GM12864 (cell line): ENCODE data around the gene MAP3K5.
A peak's percentile ranks its signal among the peaks of the same experiment; 100 is the strongest.
"Not testable (repeated sequence)": the region's sequence is repeated elsewhere in the genome, so short reads cannot be mapped to it uniquely, and the experiment has no call there.

Source experiments
- DNase-seq: peaks from one replicate; pipeline ENCODE4 v3.0.0-alpha.2; 2011; ENCODE audit warnings: low read depth
- H3K4me3 ChIP-seq: 2 replicates; pipeline ENCODE4 v1.5.1; 2011; ENCODE audit warnings: mild to moderate bottlenecking, low read depth, low read length, control low read depth
- TF ChIP-seq, protein P1 (sequence below): IDR thresholded peaks from 2 replicates; pipeline ENCODE4 v1.5.1; 2011; ENCODE audit warnings: low read depth, mild to moderate bottlenecking, moderate library complexity, low read length, control low read depth, inconsistent platforms; ENCODE audit errors: missing control alignments

MAP3K5 gene

DNA sequence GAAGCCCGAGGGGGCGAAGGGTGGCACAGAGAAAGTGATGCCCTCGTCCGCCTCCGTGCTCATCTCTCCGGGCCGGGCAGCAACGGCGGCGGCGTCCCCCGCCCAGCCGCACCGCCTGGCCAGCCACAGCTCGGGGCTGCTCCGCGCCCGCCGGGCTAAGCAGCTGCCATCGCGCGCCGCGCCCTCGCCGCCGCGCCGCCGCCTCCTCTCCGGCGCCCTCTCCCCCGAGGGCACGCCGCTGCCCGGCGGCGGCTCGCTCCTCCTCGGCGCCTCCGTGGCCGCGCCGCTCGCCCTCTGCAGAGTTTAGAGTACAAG is 225 bp downstream of the MAP3K5 start:
- peak overlapping the region; percentile 94 for H3K4me3 ChIP-seq
- TF ChIP-seq, protein P1, sequence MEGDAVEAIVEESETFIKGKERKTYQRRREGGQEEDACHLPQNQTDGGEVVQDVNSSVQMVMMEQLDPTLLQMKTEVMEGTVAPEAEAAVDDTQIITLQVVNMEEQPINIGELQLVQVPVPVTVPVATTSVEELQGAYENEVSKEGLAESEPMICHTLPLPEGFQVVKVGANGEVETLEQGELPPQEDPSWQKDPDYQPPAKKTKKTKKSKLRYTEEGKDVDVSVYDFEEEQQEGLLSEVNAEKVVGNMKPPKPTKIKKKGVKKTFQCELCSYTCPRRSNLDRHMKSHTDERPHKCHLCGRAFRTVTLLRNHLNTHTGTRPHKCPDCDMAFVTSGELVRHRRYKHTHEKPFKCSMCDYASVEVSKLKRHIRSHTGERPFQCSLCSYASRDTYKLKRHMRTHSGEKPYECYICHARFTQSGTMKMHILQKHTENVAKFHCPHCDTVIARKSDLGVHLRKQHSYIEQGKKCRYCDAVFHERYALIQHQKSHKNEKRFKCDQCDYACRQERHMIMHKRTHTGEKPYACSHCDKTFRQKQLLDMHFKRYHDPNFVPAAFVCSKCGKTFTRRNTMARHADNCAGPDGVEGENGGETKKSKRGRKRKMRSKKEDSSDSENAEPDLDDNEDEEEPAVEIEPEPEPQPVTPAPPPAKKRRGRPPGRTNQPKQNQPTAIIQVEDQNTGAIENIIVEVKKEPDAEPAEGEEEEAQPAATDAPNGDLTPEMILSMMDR: no peak
- no peak for DNase-seq

DNA sequence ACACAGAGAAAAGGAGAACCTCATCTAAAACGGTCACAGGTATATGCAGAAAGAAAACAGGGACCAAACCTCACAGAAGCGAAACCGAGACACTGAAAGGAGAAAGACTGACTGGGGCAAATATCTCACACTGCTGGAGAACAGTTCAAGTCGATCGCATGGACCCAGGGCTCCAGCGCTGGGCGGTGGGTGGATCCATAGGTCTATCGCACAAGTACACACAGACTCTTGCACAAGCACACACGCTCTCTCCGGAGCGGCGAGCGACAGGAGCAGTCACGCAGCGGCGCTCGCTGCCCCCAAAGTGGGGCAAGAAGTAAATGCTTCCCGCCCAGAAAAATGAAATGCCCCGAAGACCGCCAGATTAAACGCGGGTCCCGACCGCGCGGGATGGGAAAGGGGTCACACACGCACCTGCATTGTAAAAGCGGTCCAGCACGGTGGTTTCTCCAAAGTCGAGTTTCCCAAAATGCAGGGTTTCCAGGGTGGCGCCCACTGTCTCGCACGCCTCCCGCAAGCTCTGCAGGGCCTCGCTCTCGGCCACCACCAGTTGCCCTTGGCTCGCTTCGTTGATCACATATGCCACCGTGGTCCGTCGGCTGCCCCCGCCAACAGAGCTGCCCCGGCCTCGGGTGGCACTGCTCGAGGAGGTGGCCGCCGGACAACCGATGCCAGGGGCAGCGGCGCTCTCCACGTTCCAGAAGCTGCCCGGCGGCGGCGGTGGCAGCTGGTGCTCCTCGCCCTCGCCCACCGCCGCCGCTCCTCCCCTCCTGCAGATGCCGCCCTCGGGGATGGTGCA is 782 bp downstream of the MAP3K5 start:
- TF ChIP-seq, protein P1: no peak
- DNase-seq: peak; percentile 82
- peak overlapping the region; percentile 94 for H3K4me3 ChIP-seq

DNA sequence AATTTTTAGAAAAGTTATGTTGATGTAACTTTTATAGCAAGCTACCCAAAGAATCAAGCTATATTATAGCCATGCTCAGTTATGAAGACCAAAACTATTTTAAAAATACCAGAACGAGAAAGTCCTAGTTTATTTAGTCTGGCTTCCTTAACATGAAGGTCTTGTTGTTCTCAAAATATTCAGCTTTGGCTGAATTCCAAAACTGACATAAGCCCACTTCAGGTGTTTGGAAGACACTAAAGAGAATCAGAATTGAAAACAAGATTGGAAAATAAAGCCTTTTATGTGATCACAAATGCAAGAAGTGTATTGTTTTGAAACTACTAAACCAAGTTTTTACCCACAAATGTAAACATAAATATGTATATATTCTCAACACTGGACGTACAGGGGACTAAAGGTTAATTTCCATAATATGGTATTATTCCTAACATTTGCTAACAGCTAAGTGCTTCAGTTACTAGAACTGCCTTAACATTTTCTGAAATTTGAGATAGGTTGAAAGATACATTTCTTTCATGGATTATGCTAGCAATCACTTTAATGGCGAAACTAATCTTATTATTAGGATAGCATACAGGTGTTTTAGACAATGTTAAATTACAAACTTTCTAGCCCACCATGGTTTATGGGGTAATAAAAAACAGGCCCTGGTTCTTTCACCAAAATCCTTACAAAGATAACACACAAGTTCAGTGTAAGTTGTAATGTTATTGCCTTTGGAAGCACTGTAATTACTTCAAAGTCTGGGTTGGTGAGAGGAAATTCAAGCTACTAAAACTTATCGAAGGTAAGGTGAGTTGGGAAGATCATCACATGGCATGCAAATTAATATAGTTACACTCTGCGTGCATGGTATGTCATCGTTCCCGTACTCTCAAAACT is 1.6 kb downstream of the MAP3K5 start:
- TF ChIP-seq, protein P1: no peak
- H3K4me3 ChIP-seq: peak overlapping the region; percentile 94
- DNase-seq: no peak

DNA sequence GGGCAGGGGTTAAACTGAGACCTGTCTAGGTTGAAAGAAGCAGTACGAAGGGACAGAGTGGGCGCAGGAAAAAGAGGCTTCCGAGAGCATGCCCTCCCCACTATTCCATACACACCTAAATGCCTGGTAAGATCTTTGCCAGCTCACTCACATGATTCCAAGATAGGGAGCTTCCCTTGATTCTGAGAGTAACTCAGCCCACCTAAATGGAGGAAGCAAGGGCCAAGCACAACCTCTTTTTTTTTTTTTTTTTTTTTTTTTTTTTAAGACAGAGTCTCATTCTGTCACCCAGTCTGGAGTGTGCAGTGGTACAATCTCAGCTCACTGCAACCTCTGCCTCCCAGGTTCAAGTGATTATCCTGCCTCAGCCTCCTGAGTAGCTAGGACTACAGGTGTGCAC is 2.8 kb downstream of the MAP3K5 start:
- DNase-seq: not testable (repeated sequence)
- peak overlapping the region; percentile 94 for H3K4me3 ChIP-seq

DNA sequence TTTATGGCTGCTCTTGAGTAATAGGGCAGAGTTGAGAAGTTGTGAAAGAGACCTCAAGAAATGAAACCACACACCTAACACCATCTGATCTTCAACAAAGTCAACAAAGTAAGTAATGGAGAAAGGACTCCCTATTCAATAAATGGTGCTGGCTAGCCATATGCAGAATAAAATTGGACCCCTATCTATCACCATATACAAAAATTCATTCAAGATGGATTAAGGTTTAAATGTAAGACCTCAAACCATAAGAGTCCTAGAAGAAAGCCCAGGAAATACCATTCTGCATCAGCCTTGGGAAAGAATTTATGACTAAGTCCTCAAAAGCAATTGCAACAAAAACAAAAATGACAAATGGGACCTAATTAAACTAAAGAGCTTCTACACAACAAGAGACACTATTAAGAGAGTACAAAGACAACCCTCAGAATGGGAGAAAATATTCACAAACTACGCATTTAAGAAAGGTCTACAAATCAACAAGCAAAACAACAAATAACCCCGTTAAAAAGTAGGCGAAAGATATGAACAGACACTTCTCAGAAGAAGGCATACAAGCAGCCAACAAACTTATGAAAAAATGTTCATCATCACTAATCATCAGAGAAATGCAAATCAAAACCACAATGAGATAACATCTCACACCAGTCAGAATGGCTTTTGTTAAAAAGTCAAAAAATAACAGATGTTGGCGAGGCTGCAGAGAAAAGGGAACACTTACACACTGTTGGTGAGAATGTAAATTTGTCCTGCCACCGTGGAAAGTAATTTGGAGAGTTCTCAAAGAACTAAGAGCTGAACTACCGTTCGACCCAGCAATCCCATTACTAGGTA is 4.0 kb downstream of the MAP3K5 start:
- TF ChIP-seq, protein P1: no peak
- peak overlapping the region; percentile 94; the same call in 1 of the 2 replicates for H3K4me3 ChIP-seq
- DNase-seq: no peak

DNA sequence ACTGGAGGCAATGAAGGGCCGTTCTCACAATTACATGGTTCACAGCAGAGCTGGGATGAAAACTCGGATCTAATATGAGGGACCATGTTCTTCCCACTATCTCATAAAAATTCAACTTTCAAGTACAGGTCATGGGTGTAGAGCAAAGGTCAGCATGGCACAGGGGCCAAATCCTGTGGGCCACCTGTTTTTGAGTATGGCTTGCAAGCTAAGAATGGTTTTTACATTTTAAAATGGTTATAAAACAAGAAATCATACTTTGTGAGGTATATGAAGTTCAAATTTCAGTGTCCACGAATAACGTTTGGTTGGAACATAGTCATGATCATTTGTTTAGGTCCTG is 4.6 kb downstream of the MAP3K5 start:
- DNase-seq: no peak
- peak overlapping the region; percentile 18; the same call in 1 of the 2 replicates for H3K4me3 ChIP-seq
- TF ChIP-seq, protein P1: no peak

DNA sequence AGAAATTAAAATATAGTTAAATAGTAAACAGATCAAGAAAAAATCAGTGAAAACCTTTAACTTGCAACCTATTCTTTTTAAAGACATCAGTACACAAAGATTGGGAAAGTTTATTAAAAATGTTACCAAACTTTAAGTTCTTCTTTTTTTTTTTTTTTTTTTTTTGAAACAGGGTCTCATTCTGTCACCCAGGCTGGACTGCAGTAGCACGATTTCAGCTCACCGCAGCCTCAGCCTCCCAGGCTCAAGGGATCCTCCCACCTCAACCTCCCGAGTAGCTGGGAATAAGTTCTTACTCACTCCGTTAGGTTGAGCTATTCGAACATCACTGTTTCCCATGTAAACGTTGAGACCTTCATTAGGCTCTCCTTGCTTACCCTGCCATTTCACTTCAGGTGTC is 5.6 kb downstream of the MAP3K5 start:
- no peak overlapping the region for H3K4me3 ChIP-seq
- TF ChIP-seq, protein P1: no peak
- no peak for DNase-seq
